SK-N-SH treated with all-trans-retinoic acid at 6 μM for 48 hours (cell line): ENCODE results near the gene ZMYND8.

Source experiments
- POU6F1 ChIP-seq: fragments of 250-450 bp; sonication (Bioruptor Pico); IDR thresholded peaks from 2 replicates; pipeline ENCODE4 v1.8.0; 2021; ENCODE audit warnings: low read depth, mild to moderate bottlenecking, moderate library complexity, borderline replicate concordance
- TCF4 ChIP-seq: fragments of 250-450 bp; sonication (Bioruptor Pico); IDR thresholded peaks from 2 replicates; pipeline ENCODE4 v1.8.0; 2021; ENCODE audit warnings: mild to moderate bottlenecking, moderate library complexity, borderline replicate concordance
- TOX ChIP-seq: fragments of 250-450 bp; sonication (Bioruptor Pico); IDR thresholded peaks from 2 replicates; pipeline ENCODE4 v1.8.0; 2021; ENCODE audit warnings: mild to moderate bottlenecking, moderate library complexity, borderline replicate concordance
- ZNF565 ChIP-seq: fragments of 450-650 bp; formaldehyde crosslinking; conservative IDR thresholded peaks from 2 replicates; pipeline ENCODE4 v1.5.0; 2020; ENCODE audit warnings: low read depth, mild to moderate bottlenecking, moderate library complexity

DNA sequence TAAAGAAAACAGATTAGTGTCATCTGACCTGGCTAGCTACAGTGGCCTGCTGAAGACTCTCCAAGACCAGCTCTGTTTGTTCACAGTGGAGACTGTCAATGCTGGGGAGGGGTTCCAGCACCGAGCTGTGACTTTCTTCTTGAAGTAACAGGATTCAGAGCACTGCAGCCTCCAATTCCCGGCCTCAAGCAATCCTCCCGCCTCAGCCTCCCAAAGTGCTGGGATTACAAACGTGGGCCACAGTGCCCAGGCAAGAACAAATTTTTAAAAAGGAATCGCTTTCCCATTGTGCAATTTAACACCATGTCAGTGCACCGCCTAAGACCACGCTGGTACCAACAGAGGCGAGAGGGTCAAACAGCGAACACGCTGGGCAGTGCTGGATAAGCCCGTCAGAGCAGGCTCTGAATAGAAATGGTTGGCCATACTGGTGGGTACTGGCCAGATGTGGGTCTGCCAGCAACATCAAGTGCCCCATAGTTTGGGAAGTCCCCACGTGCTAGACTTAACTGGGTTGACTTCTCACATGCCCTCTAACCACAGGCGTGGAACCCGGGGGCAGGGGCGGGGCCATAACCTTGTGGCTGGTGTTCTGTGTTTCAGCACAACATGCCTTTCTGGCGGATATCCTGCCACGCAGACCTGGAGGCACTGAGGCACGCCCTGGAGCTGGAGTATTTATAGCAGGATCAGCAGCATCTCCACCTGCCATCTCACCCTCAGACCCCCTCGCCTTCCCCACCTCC lies 168.9 kb downstream of the ZMYND8 start:
- no peak for TF ChIP-seq ZNF565 (CRISPR knock-in tag)
- no peak for TF ChIP-seq TOX (CRISPR knock-in tag)
- TF ChIP-seq TCF4 (CRISPR knock-in tag), result no peak
- no peak for TF ChIP-seq POU6F1 (CRISPR knock-in tag)
